ENCODE data around the gene SCN8A. TPM values are rescaled to one million over a fixed set of nuclear protein-coding genes. Genes with fewer than 3 reads are reported as not detected.
"Not testable (repeated sequence)": the region's sequence is repeated elsewhere in the genome, so short reads cannot be mapped to it uniquely, and the experiment has no call there.

Gene SCN8A
- polyA plus RNA-seq, 3 donors, result 1.9 to 2.8 (median 2.0) TPM

DNA sequence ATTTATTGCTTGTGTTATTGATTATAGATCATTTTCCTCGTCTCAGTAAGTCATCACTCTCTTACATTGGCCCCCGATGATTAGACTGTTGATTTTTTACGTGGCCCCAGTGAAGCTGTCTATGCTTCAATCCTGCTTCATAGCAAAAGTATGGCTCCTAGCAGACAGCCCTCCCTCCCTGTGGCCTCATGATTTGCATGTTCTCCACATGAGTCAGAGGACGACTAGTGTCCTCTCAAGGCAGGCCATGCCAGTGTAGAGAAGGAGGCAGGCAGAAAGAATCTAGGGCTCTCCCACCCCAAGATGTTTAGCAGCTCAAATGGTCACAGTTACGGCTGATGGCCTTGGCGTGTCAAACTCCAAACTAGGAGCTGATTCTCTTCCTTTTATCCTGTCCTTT is 197.8 kb downstream of the SCN8A start:
- no peak for DNase-seq (ENCODE audit: extremely low read depth in 1 of 11, low read depth in 9 of 11, low spot score in 4 of 11)

DNA sequence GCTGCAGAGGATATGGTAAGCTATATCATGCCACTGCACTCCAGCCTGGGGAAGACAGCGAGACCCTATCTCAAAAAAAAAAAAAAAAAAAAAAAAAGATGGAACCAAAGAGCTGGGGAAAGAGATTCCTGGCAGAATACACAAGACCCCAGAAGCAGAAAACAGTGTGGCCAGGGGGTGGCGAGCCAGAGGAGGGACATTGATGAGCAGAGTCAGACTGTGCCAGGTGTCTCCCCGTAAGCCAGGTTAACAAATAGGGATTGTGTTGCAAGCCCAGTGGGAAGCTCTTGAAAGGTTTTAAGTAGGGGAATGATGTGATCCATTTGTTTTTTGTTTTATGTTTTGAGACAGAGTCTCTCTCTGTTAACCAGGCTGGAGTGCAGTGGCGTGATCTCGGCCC is 201.4 kb downstream of the SCN8A start:
- DNase-seq (ENCODE audit: extremely low read depth in 1 of 11, low read depth in 9 of 11, low spot score in 4 of 11), result no peak

DNA sequence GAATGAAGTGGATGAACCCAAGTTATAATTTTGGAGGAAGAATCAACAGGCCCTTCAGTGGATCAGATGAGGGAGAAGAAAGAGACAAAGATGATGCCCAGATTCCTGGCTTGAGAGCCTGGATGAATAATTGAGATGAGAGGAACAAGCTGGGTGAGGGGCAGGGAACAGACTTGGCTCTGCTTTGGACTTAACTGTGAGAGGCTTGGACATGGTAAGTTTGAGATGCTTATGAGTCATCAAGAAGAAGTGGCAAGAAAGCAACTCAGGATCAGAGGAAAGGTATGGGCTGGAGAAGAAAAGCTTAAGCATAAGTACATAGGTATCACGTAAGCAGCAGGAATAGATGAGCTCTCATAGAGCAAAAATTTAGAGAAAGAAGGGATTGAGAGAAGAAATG is 202.2 kb downstream of the SCN8A start:
- DNase-seq (ENCODE audit: extremely low read depth in 1 of 11, low read depth in 9 of 11, low spot score in 4 of 11), result no peak

DNA sequence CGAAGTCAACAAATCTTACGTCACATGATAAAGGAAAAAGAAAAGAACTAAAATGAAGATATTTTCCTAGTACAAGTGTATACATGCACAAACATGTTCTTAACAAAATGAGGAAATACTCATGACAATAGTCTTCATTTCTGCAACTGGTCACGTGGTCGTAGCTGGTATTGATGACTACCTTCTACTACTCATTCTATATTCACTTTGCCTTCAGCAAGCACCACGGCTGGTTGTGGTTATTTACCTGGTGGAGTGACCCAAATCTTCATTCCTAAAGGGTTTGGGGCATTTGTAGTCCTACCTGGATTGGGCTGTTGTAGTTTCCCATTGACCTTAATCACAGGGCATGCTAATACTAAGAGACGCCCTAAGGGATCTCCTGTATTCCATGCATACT is 206.3 kb downstream of the SCN8A start:
- DNase-seq (ENCODE audit: extremely low read depth in 1 of 11, low read depth in 9 of 11, low spot score in 4 of 11), result no peak

DNA sequence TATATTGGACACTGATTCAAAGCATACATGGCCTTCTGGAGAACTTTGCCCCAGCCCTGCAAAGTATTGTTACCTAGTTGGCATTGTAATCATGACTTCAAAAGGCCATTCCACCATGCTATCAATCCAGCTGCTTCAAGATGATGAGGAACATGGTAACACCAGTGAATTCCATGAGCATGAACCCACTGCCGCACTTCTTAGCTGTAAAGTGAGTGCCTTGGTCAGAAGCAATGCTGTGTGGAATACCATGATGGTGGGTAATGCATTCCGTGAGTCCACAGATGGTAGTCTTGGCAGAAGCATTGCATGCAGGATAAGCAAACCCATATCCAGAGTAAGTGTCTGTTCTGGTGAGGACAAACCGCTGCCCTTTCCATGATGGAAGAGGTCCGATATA is 207.0 kb downstream of the SCN8A start:
- not testable (repeated sequence) for DNase-seq (ENCODE audit: extremely low read depth in 1 of 11, low read depth in 9 of 11, low spot score in 4 of 11)

DNA sequence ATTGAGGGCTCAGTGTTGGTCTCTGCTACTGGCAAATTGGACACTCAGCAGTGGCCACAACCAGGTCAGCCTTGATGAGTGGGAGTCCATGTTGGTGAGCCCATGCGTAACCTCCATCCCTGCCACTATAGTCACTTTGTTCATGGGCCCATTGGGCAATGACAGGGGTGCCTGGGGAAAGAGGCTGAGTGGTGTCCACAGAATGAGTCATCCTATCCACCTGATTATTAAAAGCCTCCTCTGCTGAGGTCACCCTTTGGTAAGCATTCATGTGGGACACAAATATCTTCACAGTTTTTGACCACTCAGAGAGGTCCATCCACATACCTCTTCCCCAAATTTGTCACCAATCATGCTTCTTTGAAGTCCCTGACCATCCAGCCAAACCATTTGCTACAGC is 207.5 kb downstream of the SCN8A start:
- no peak for DNase-seq (ENCODE audit: extremely low read depth in 1 of 11, low read depth in 9 of 11, low spot score in 4 of 11)

DNA sequence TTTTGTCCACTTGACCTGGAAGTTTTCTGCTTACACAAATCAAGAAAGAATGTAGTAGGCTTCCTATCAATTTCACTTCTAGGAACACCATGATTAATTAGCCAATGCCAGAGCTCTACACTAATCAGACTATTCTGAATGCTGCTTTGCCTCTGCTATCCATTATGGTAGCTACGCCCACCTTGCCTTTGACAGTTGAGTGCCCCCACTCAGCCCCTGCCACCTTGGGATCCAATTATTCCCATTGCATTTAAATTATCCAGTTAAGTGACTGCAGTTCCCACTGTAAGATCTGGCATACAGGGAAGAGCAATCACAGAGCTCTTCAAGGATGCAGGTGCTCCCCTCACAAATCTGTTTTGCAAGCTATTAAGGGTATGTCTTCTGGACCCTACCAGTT is 210.0 kb downstream of the SCN8A start:
- no peak for DNase-seq (ENCODE audit: extremely low read depth in 1 of 11, low read depth in 9 of 11, low spot score in 4 of 11)

DNA sequence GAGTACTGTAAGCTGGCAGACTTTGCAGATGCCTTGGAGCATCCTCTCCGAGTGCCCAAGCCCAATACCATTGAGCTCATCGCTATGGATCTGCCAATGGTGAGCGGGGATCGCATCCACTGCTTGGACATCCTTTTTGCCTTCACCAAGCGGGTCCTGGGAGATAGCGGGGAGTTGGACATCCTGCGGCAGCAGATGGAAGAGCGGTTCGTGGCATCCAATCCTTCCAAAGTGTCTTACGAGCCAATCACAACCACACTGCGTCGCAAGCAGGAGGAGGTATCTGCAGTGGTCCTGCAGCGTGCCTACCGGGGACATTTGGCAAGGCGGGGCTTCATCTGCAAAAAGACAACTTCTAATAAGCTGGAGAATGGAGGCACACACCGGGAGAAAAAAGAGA is 215.9 kb downstream of the SCN8A start:
- no peak for DNase-seq (ENCODE audit: extremely low read depth in 1 of 11, low read depth in 9 of 11, low spot score in 4 of 11)

DNA sequence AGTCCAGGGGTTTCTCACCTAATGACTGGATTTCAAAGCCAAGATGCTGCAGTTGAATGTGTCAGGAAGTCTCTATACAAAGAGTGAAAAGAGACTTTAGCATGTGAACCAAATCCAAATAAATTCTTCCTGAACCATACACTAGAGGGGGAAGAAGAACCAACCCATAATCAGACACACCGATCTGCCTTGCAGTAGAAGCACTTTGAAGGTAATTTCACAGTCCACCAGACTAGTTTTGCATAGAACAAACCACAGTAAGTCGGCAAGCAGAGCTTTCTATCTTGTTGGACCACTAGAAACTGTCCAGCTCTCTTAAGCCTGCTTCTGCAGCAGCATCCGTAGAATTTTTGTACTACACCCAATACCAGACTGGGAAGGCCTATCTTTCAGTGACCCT is 218.2 kb downstream of the SCN8A start:
- no peak for DNase-seq (ENCODE audit: extremely low read depth in 1 of 11, low read depth in 9 of 11, low spot score in 4 of 11)

DNA sequence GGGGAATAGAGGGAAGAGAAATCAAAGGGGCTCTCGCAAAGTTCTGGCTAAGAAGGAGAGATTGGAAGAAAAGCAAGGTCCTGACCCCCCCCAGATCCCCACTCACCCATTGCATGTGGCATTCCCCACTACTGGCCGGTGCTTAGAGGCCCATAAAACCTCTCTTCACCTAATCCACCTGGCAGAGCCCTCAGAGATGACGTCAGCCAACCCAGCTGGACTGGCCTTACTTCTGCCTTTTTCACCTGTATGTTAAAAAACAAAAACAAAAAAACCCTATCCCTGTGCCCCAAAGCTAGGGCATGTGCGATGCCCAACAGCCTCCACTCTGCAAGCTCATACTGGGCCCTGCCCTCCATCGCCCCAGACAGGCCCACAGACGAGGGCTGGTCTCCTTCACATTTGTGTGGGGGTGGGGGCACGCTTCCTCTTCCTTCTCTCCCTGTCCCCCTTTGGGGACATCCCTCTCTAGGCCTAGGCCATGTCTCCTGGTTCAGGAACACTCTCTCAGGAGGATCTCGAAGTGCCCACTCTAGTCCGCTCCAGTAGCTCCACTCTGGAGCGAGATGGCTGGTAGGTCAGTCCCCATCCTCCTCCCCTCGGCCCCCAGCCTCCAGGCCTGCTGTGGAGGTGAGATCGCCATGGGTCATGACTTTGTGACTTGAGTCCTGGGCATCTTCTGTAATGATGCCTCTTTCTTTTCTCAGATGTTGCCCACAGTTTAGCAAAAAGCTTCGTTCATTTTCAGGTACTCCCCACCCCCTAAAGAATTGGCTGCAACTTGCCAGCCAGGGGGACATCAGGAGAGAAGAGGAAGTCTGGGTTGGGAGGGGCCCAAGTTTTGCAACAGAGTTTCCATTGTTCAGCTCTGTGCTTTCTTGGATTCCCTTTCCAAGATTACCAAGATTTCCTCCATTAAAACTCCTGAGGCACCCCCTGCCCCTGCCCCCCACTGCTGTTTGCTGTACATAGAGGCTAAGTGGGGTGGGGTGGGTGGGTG is 220.5 kb downstream of the SCN8A start:
- DNase-seq (ENCODE audit: extremely low read depth in 1 of 11, low read depth in 9 of 11, low spot score in 4 of 11), result no peak

DNA sequence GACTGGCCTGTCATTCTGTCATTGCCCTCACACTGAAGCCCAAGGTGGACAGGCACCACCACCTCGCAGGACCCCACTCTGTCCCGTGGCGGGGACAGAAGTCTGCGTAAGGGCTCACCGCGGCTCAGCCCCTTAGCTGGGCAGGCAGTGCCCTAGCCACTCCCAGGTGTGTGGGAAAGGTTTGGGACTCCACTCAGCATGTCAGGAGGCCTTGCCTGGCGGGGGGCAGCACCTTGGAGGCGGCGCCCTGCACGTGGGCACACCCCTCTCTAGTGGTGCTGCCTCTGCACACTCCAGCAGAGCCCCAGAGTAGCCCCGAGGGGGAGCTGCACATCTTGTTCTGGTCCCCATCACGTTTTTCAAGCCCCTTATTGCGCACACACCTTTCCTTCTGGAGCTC is 221.8 kb downstream of the SCN8A start:
- DNase-seq (ENCODE audit: extremely low read depth in 1 of 11, low read depth in 9 of 11, low spot score in 4 of 11), result no peak

DNA sequence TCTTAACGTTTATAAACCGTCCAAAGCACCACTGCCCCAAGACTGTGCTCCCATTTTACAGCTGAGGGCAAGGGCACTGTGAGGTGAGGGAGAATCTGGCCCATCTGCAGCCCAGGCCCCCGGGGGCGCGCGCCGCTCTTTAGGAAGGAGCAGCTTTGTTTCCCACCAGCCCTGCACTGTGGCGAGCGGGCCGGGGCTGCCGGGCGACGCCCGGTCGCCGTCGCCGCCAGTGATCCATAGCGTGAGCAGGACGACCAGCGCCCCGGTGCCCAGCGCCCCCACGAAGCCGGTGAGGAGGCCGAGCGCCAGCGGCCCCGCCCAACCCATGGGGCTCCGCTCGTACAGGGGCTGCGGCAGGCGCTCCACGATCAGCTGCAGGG is 222.9 kb downstream of the SCN8A start:
- no peak for DNase-seq (ENCODE audit: extremely low read depth in 1 of 11, low read depth in 9 of 11, low spot score in 4 of 11)

DNA sequence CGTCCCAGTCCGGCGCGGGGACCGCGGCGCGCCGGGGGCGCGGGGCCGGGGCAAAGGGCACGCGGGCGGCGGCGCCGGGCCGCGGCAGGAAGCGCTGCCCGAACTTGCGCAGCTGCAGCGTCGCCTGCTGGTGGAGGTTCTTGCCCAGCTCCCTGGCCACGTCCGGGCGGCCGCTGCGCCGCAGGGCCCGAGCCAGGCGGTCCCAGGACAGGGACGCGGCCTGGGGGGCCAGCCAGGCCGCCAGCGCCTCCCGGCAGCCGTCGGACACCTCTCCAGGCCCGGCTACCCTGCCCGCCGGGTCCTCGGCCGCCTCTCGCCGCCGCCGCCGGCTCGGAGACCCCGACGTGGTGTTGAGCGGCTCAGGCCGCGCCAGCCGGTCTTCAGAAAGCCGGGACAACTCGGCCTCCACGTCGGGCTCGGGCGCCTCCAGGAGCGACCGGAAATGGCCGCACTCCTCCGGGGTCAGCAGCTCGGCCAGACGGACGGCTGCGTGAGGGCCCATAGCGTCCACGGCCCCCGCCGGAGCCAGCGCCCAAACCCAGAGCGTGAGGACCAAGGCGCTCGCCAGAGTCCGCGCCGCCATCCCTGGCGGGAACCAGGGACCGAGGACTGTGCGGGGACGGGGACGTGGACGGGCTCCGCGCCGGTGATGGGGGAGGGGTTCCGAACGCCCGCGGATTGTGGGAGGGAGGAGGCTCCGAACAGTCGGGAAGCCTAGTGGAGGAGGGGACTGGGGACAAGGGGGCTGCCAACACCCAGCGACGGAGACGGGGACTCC is 223.5 kb downstream of the SCN8A start:
- peak in 6 of 11 donors; percentile 65 to 79 (median 74) for DNase-seq (ENCODE audit: extremely low read depth in 1 of 11, low read depth in 9 of 11, low spot score in 4 of 11)

DNA sequence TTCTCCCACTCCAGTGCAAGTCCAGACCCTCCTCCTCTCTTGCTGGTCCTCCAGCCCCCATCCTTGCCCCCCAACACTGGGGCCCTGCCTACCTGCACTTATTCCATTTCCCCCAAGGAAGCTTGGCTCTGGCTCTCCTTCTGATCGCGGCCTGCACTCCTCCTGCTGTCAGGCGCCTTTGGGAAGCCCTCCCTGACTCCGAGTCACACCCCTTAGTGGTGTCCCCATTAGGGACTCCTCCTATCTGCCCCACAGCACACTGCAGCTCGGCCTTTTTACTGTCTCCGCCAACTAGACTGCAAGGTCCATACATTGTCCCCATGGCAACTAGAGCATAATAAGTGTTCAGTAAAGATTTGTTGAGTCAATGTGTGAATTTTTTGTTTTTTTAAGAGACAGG is 224.5 kb downstream of the SCN8A start:
- DNase-seq (ENCODE audit: extremely low read depth in 1 of 11, low read depth in 9 of 11, low spot score in 4 of 11), result no peak

DNA sequence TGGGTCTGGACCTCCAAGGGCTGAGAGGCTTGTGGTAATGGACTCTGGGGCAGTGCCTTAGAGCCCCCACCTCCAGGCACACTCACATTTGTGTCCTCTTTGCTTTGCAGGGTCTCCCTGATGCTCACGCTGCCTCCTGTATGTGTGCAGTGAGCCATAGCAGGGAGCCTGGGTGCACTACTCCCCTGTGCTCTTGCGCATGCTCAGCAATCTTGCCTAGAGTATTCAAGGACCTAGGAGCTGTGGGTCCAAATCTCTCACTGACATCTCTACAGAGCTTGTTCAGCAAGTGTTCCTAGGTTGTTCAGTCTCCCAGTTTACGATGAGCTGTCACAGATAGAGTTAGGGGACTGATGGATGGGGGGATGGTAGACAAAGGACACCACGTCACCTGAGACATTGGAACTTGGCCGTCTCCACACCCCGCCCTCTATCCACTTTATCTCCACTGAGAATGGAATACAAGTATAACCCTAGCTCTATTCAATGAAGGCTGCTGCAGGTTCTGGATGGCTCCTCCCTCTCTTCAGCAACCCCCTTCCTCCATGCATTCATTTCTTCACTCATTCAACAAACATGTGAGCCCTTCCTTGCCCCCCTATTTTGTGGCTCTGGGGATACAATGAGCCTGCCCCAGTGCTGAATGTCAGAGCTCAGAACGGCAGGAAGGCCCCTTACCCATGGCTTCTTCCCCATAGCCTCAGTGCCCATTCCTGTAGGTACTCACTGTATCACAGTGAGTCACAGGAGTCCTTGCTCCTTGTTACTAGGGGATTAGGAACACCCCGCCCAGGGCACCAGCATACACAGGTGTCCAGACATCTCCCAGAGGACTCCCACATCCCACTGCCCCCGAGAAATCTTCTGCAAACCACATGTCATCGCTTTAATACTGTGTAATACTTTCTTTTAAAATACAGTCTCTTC is 226.3 kb downstream of the SCN8A start:
- no peak for DNase-seq (ENCODE audit: extremely low read depth in 1 of 11, low read depth in 9 of 11, low spot score in 4 of 11)

DNA sequence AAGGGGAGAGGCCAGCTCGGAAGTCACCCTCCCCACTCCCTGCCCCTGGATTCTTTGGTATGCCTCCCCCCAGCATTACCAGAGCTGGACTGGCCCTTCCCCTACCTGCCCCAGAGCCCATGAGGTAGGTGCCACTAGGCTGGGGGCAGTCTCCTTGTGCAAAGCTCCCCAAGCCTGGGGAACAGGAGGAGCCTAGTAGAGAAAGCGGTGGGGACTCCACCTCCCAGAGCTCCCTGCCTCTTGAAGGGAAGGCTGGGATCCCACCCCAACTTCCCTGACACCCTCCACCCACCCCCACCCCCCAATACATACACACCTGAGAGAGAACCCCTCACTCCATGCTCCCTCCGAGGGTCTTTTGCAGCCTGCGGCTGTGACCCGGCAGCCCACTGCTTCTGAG is 227.1 kb downstream of the SCN8A start:
- DNase-seq (ENCODE audit: extremely low read depth in 1 of 11, low read depth in 9 of 11, low spot score in 4 of 11), result no peak

DNA sequence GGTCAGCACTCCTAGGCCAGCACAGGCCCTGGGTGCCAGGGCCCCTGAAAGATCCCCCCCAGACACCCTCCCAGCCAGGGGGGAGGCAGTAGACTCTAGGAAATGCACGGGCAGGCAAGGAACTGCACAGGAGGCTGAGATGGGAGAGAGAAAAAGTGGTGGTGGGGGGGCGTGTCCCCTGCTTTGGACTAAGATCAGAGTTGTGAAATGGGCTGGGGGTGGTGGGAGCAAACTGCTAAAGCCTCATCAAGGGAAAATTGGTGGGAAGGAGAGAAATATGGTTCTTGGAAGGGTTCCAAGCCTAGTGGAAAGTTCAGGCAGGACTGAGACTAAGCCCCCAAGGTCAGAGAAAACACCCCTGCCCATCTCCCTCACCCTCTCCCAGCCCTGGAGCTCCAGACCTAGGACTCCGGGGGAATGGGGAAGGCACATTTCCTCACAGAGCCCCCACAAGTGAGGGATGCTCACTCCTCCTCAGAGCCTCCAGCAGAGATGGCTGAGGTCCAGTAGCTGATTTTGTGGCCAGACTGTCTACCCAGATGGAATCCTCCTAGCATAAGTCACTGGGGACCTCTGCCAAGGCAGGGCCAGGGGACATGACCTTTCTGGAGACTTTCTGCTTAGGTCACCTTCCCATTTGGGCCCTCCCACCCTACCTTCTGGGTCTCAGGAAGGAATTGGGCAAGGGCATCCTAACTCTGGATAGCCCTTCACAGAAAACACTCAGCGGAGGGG is 227.7 kb downstream of the SCN8A start:
- no peak for DNase-seq (ENCODE audit: extremely low read depth in 1 of 11, low read depth in 9 of 11, low spot score in 4 of 11)

DNA sequence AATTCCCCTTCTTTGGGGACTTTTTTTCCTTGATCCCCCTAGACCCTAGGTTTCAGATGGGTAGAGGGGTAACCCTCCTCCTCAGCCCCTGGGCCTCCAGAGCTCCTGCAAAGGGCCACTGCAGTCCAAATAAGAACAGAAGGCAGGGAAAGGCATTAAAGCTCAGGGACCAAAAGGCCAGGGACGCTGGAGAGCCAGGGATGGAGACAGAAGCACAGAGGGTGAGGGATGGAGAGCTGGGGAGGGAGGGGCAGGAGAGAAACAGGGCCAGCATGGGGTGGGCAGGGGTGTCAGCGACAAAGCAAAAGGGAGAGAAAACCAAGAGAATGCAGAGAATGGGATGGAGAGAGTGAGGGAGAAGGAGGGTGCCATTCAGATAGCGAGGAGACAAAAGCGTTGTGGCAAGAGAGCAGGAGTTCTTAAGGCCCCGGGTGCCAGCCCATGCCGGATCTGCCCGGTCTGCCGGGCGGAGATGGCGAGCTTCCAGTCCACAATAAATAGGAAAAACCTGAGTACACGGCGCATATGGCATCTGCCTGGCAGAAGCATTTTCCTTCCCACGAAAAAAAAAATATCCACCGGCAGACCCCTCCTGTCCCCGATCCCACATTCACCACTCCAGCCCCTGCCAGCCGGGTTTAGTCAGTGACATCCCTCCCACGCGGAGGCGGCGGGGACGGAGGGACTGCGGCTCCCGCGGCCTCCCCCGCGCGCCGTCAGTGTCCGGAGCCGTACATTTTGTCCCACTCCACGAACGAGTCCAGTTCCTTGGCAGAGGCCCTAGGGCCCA is 228.9 kb downstream of the SCN8A start:
- DNase-seq (ENCODE audit: extremely low read depth in 1 of 11, low read depth in 9 of 11, low spot score in 4 of 11), result no peak
